Renal pelvis (tissue), 4 donors: ENCODE data around the gene ENOPH1. TPM values are rescaled to one million over a fixed set of nuclear protein-coding genes. Genes with fewer than 3 reads are reported as not detected.
A peak's percentile ranks its signal among the peaks of the same experiment; 100 is the strongest.
"Not testable (repeated sequence)": the region's sequence is repeated elsewhere in the genome, so short reads cannot be mapped to it uniquely, and the experiment has no call there.

Experiments used
- DNase-seq: peaks from one replicate; pipeline ENCODE4 v3.0.0-alpha.2; 2013
- polyA plus RNA-seq, 3 donors: library from polyadenylated mRNA; unstranded; fragments of 120-200 nt; gene quantifications; one replicate each; pipeline ENCODE4 v1.2.1, GENCODE V29; 2013; ENCODE audit not compliant: insufficient read length in 3 of 3

Gene ENOPH1
- polyA plus RNA-seq, 3 donors, result 61.5 to 64.1 (median 63.2) TPM

- DNase-seq, result no peak
These were observed 28.3 kb downstream of the ENOPH1 start for GRCh38 chr4:82458729-82459128.

DNA sequence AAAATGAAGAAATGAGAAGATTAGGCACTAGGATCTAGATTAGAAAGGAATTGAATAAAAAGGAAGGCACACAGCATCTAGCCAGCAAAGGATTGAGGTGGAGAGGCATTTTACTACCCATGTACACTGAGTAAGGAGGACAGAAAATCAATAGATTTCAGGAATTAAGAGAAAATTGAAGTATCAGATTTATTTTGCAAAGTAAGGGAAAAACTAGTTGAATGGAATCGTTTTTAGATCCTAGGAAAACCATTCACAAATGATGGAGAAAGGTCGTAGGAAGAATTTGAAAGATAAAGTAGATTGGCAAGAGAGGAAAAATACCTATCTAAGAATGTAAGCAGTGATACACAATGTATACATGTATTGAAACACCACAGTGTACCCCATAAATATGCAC is 31.3 kb downstream of the ENOPH1 start:
- DNase-seq, result no peak

GRCh38 chr4:82462415-82462831 is 32.0 kb downstream of the ENOPH1 start:
- peak; percentile 85 for DNase-seq

GRCh38 chr4:82463221-82463620 is 32.8 kb downstream of the ENOPH1 start:
- no peak for DNase-seq

GRCh38 chr4:82467471-82467870 is 37.1 kb downstream of the ENOPH1 start:
- DNase-seq, result no peak

DNA sequence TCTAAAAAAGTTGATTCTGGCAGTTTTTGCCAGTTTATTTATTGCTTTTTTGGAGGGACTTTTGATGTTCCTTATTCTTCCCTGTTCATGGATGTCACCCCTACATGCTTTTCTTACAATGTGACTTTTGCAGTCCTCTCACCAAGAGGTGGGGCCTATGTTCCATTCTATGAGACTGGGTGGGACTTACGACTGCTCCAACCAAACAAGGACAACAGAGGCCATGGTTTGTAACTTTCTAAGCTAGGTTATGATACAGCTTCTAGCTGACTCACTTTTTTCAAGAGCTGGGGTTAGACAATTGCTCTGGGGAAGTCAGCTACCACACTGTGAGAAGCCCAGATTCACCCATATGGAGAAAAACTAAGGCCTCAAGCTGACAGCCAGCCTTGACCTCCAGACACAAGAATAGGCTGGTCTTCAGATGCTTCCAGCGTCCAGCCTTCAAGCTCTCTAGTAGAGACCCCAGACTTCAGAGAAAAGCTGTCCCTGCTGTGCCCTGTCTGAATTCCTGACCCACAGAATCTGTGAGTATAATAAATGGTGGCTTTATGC is 39.5 kb downstream of the ENOPH1 start:
- DNase-seq, result no peak

DNA sequence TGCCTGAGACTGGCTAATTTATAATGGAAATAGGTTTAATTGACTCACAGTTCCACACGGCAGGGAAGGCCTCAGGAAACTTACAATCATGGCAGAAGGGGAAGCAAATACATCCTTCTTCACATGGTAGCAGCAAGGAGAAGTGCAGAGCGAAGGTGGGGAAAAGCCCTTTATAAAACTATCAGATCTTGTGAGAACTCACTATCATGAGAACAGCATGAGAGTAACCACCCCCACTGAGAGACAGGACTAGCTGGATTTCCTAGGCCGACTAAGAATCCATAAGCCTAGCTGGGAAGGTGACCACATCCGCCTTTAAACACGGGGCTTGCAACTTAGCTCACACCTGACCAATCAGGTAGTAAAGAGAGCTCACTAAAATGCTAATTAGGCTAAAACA is 42.7 kb downstream of the ENOPH1 start:
- not testable (repeated sequence) for DNase-seq

GRCh38 chr4:82473621-82474164 is 43.3 kb downstream of the ENOPH1 start:
- no peak for DNase-seq

DNA sequence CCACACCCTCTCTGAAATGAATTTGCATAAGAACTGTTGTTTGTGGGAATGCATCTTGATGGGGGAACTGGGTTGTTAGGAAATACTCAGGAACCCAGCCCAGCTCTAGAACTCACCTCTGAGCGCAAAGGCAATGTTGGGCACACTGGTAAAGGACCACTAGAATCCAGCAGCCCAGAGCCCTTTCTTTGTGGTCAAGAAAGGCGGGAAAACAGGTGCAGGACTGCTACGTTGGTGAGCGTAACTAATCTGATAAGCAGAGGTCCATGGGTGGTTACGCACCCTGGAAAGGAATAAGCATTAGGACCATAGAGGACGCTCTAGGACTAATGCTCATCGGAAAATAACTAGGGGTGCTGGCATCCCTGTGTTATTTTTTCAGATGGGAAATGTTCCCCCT is 45.5 kb downstream of the ENOPH1 start:
- DNase-seq, result not testable (repeated sequence)

DNA sequence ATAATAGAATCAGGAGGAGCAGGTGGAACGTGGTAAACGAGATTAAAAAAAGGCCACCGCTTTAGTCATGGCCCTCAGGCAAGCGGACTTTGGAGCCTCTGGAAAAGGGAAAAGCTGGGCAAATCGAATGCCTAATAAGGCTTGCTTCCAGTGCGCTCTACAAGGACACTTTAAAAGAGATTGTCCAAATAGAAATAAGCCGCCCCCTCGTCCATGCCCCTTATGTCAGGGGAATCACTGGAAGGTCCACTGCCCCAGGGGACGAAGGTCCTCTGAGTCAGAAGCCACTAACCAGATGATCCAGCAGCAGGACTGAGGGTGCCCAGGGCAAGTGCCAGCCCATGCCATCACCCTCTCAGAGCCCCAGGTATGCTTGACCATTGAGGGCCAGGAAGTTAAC is 47.1 kb downstream of the ENOPH1 start:
- DNase-seq, result not testable (repeated sequence)

- no peak for DNase-seq
These were observed 49.2 kb downstream of the ENOPH1 start for GRCh38 chr4:82479562-82479961.

DNA sequence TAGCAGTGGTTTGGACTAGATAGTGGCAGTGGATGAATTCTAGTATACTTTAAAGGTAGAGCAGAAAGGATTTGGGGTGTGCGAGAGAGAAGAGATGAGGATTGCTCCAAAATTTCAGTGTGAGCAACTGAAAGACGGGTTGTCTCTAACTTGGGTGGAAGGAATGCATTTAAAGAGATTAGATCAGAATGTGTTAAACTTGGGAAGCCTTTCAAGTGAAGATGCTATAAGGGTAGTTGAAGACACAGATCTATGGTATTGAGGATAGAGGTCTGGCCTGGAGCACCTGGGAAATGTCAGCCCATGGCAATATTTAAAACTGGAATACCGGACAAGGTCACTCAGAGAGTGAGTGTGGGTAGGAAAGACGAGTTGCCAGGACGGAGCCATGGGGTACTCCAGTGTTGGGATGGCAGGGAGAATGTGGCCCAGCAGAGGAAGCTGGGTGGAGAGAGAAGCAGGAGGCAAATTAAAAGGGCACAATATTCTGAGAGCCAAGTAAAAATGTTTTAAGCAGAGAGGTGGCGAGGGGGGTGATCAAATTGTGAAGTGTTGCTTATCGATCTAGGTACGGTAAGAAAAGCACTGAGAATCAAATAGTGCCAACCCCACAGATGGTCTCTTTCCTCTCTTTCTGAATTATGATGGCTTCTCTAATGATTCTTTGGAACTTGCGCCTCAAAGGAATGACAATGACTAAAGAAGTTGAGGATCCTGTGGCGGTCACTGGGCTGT is 50.5 kb downstream of the ENOPH1 start:
- no peak for DNase-seq

DNA sequence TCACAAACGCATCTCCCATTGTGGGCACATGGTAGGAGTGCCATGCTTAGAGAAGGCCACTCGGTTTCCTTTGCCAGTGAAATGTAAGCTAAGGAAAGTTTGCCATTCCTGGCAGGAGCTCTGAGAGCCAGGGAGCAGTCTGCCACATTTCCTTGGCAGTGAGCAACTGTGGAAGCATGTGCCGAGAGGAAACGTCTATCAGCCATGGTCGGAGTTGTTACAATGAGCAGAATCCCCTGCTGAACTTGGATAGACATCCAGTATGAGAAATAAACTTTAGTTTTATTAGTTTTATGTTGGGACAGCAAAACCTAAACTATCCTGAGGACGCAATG is 51.1 kb downstream of the ENOPH1 start:
- DNase-seq, result no peak

DNA sequence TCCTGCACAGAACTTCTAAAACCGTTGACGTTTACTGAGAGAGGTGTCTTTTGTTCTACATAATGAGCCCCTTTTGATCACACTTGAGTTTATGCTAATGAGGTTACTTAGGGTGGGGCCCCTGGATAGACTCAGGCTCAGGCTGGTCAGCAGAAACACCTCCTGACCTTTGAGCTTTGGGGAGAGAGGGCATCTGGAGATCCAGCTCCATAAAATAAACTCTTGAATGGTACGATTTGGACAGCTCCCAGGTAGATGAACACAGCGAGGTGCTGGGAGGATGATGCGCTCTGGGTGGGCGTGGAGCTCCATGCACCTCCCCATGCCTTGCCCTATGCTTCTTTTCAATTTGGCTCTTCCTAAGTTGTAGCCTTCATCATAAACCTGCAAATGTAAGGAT is 52.0 kb downstream of the ENOPH1 start:
- no peak for DNase-seq

- no peak for DNase-seq
These were observed 54.8 kb downstream of the ENOPH1 start for GRCh38 chr4:82484996-82485783.

GRCh38 chr4:82489076-82489475 is 58.7 kb downstream of the ENOPH1 start:
- DNase-seq, result no peak

DNA sequence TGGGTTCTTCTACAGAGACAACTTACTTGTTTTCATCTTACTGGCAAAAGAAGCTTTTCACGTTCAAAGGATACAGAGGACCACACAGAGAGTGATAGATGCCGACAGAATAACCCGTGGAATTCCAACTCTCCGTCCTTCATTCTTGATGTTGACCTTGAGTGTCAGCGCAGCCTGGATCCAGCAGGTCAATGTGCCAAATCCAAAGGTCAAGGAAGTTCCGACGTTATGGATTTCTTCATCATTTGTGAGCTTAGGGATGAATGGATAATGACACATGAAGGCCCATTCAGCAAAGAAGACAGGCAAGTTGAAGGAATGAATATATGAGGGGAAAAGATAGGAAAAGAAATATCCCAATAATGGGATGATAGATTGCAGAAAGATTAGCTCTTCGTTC is 59.6 kb downstream of the ENOPH1 start:
- DNase-seq, result no peak

DNA sequence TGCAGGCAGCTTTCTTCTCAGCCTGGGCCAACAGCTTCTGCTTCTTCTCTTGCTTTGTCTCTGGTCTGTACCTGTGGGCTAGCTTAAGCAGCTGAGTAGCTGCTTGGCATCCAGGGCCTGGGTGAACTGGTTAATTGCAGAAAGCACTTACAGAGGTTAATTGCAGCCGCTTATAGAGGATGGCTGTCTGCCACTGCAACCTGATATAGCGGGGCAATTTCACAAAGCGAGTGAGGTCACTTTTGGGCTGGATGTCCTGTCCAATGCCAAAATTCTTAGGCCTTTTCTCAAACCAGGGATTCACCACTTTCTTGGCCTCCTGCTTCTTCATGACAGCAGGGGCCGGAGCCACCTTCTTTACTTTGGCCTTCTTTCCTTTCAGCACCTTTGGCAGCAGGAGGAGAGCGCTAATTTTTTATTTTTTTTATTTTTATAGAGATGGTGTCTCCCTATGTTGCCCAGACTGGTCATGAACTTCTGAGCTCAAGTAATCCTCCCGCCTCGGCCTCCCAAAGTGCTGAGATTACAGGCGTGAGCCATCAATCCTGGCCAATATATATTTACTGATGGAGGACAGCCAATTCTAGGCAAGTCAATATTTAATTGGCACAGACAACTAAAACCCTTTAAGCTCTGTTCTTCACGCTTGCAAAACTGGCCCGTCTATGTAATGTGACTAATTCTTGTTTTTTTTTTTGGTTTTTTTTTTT is 61.0 kb downstream of the ENOPH1 start:
- DNase-seq, result no peak

GRCh38 chr4:82493721-82494425 is 63.5 kb downstream of the ENOPH1 start:
- no peak for DNase-seq

DNA sequence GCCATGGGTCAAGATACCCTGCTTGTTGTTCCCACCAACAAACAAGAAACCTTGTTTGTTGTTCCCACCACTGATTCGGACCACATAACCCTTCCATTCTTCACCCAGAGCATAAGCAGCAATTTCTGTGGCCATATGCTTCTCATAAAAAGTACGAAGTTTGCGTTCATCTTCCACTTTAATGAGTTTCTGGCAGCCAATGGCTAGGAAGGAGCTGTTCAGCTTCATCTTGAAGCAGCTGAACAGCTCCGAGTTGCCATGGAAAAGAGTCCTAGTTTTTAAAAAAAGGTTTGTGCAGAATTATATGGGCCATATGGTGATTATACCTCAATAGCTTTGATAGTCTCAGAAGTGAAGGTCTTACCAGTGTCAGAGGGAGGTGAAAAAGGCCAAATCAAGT is 65.3 kb downstream of the ENOPH1 start:
- DNase-seq, result no peak

DNA sequence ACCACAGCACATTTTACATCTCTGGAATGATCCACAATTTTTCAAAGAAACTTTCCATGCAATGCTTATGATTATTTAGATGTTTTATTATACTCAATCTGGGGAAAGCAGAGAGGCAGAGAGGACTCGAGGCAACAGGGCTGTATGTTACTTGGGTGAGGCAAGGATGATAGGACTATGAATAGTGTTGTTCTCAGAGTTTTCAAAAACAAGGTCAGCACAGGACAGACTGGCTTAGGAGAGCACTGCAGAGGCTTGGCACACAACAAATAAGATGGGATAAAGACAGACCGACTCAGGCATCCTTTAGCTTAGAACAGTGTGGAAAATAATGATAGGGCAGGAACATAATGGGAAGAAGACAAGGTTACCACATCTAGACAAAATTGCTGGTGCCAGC is 66.0 kb downstream of the ENOPH1 start:
- no peak for DNase-seq
